Panc1 (cell line): Measurements from ENCODE around the gene YPEL3. TPM values are rescaled to one million over a fixed set of nuclear protein-coding genes. Genes with fewer than 3 reads are reported as not detected.

ENCODE experiments used
- ATAC-seq: fragments of 200-7000 bp; cut with Tn5 transposase; 2 replicates; pipeline ENCODE4 v1.9.1; 2020; ENCODE audit warnings: mild to moderate bottlenecking, moderate library complexity
- BruUV-seq: library from RNA; stranded (reverse); fragments of 400-500 nt; replicated peaks from 2 replicates; lab custom pipeline; 2021; lab: Mats Ljungman, UMichigan
- CTCF ChIA-PET: fragments of 300-600 bp; sonication (Branson Sonifier 250); formaldehyde crosslinking; loops from one replicate; lab custom pipeline; 2022; ENCODE audit warnings: antibody characterized with exemption; lab: Charles Lee
- POLR2A ChIA-PET: fragments of 300-600 bp; sonication (Branson Sonifier 250); formaldehyde crosslinking; loops from one replicate; lab custom pipeline; 2022; ENCODE audit warnings: antibody characterized with exemption; lab: Charles Lee
- DNase-seq: peaks from one replicate; pipeline ENCODE4 v3.0.0-alpha.2; 2010; ENCODE audit warnings: low read depth, low spot score
- H3K27ac ChIP-seq: 2 replicates; pipeline ENCODE4 v1.5.1; 2011; ENCODE audit warnings: mild to moderate bottlenecking, low read length, inconsistent platforms
- H3K27me3 ChIP-seq: fragments of 200-500 bp; sonication (Bioruptor generic); 2 replicates; pipeline ENCODE4 v1.6.0; 2014; ENCODE audit warnings: low read length, inconsistent platforms; ENCODE audit not compliant: control insufficient read depth, insufficient read depth
- H3K36me3 ChIP-seq: fragments of 200-500 bp; sonication (Bioruptor generic); 2 replicates; pipeline ENCODE4 v1.5.1; 2014; ENCODE audit warnings: inconsistent platforms, mild to moderate bottlenecking, low read length, moderate library complexity; ENCODE audit not compliant: control insufficient read depth, insufficient read depth
- H3K4me1 ChIP-seq: 2 replicates; pipeline ENCODE4 v1.5.1; 2011; ENCODE audit warnings: inconsistent platforms, mild to moderate bottlenecking, low read length, moderate library complexity; ENCODE audit not compliant: control insufficient read depth, insufficient read depth
- H3K4me3 ChIP-seq, 2 experiments: 2 replicates each; pipeline ENCODE4 v1.5.1; 2011 to 2012; ENCODE audit warnings: low read depth in 2 of 2, low read length in 2 of 2, mild to moderate bottlenecking in 2 of 2, inconsistent platforms in 1 of 2, moderate library complexity in 1 of 2
- H3K9me3 ChIP-seq: fragments of 200-500 bp; sonication (Bioruptor generic); 2 replicates; pipeline ENCODE4 v1.5.1; 2014; ENCODE audit warnings: low read depth, mild to moderate bottlenecking, inconsistent platforms, low read length, moderate library complexity; ENCODE audit not compliant: control insufficient read depth, insufficient read depth
- POLR2AphosphoS5 ChIP-seq: IDR thresholded peaks from 2 replicates; pipeline ENCODE4 v1.6.1; 2012; ENCODE audit warnings: mild to moderate bottlenecking, low read depth, low read length, moderate library complexity
- SIN3A ChIP-seq: IDR thresholded peaks from 2 replicates; pipeline ENCODE4 v1.6.1; 2012; ENCODE audit warnings: low read depth, mild to moderate bottlenecking, low read length, moderate library complexity, borderline replicate concordance; ENCODE audit not compliant: insufficient read depth
- TCF7L2 ChIP-seq: IDR thresholded peaks from 2 replicates; pipeline ENCODE4 v1.6.1; 2011; ENCODE audit warnings: mild to moderate bottlenecking, low read depth, low read length, inconsistent platforms
- in situ Hi-C: cut with HindIII; loops from 2 replicates; pipeline ENCODE4 v1.10.0; 2016; ENCODE audit warnings: low sequenced_read_pairs, low pct_unique_long_range_greater_than_20kb
- intact Hi-C: fragments of 100-400 bp; cut with micrococcal nuclease; formaldehyde crosslinking; loops from one replicate; pipeline ENCODE4 v1.10.0; 2022; ENCODE audit not compliant: unreplicated experiment
- total RNA-seq: library from RNA; stranded (reverse); gene quantifications from one replicate; pipeline ENCODE4 v1.2.1, GENCODE V29; 2021; ENCODE audit not compliant: unreplicated experiment
- TF ChIP-seq, protein P1 (sequence below): fragments of 450-650 bp; IDR thresholded peaks from 2 replicates; pipeline ENCODE4 v1.5.1; 2017; ENCODE audit warnings: mild to moderate bottlenecking
- TF ChIP-seq, protein P2 (sequence below), 2 experiments: IDR thresholded peaks; 2 replicates each; pipeline ENCODE4 v1.6.1; 2011 to 2012; ENCODE audit warnings: low read depth in 2 of 2, control low read depth in 1 of 2, low read length in 1 of 2, mild to moderate bottlenecking in 1 of 2, moderate library complexity in 1 of 2; ENCODE audit not compliant: insufficient read depth in 1 of 2

Gene YPEL3
- total RNA-seq, 1 experiment from 2014 or later, result 0.69 TPM

DNA sequence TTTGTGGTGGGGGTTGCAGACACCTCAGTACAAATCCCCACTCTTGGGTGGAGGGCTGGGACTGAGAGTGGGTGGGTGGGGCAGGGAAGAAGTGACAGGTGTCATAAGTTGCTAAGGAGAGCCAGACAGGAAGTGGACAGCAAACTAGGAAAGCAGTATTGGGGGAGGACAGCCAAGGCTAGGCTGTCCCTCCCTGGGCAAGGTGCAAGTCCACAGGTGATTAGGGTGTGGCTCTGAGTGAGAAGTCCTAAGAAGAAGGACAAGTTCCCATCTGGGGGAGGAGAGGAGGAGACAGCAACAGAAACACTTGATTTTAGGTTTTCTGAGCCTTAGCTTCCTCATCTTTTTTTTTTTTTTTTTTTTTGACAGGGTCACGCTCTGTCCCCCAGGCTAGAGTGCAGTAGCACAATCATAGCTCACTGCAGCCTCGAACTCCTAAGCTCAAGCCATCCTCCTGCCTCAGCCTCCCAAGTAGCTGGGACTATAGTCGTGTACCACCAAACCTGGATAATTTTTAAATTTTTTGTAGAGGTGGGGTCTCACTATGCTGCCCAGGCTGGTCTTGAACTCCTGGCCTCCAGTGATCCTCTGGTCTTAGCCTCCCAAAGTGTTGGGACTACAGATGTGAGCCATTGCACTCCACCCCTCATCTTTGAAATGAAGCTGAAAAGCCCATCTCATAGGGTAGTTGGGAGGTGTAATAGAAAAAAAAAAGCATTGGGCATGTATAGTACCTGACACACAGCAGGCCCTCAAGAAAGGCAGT, 24.5 kb upstream of the YPEL3 start:
- Histone ChIP-seq H3K9me3 (no peaks in the 10 kb centered on the region), H3K27ac (no peak overlapping the region), H3K4me1 (peaks cover 21% of the 10 kb centered on the region), H3K36me3 (no peaks in the 10 kb centered on the region; the same call in 1 of the 2 replicates), H3K27me3 (no peaks in the 10 kb centered on the region), H3K4me3 (no peak overlapping the region)
- intact Hi-C loops (no loop called here), in situ Hi-C loops (no loop called here)
- no TSS peak for BruUV-seq
- no peak for ATAC-seq
- CTCF ChIA-PET, result interaction anchor here (0.7 kb wide), 1 partner anchor 292 kb away, joined by 8 read pairs; no protein-coding TSS in a partner anchor
- no peak for DNase-seq
- POLR2A ChIA-PET, result interaction anchor here (0.6 kb wide), 1 partner anchor 255 kb away, joined by 3 read pairs; no protein-coding TSS in a partner anchor
- TF ChIP-seq TCF7L2 (no peak), SIN3A (no peak), POLR2AphosphoS5 (no peak)
- TF ChIP-seq, protein P1, sequence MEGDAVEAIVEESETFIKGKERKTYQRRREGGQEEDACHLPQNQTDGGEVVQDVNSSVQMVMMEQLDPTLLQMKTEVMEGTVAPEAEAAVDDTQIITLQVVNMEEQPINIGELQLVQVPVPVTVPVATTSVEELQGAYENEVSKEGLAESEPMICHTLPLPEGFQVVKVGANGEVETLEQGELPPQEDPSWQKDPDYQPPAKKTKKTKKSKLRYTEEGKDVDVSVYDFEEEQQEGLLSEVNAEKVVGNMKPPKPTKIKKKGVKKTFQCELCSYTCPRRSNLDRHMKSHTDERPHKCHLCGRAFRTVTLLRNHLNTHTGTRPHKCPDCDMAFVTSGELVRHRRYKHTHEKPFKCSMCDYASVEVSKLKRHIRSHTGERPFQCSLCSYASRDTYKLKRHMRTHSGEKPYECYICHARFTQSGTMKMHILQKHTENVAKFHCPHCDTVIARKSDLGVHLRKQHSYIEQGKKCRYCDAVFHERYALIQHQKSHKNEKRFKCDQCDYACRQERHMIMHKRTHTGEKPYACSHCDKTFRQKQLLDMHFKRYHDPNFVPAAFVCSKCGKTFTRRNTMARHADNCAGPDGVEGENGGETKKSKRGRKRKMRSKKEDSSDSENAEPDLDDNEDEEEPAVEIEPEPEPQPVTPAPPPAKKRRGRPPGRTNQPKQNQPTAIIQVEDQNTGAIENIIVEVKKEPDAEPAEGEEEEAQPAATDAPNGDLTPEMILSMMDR, result no peak
- TF ChIP-seq, protein P2, sequence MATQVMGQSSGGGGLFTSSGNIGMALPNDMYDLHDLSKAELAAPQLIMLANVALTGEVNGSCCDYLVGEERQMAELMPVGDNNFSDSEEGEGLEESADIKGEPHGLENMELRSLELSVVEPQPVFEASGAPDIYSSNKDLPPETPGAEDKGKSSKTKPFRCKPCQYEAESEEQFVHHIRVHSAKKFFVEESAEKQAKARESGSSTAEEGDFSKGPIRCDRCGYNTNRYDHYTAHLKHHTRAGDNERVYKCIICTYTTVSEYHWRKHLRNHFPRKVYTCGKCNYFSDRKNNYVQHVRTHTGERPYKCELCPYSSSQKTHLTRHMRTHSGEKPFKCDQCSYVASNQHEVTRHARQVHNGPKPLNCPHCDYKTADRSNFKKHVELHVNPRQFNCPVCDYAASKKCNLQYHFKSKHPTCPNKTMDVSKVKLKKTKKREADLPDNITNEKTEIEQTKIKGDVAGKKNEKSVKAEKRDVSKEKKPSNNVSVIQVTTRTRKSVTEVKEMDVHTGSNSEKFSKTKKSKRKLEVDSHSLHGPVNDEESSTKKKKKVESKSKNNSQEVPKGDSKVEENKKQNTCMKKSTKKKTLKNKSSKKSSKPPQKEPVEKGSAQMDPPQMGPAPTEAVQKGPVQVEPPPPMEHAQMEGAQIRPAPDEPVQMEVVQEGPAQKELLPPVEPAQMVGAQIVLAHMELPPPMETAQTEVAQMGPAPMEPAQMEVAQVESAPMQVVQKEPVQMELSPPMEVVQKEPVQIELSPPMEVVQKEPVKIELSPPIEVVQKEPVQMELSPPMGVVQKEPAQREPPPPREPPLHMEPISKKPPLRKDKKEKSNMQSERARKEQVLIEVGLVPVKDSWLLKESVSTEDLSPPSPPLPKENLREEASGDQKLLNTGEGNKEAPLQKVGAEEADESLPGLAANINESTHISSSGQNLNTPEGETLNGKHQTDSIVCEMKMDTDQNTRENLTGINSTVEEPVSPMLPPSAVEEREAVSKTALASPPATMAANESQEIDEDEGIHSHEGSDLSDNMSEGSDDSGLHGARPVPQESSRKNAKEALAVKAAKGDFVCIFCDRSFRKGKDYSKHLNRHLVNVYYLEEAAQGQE (IDR thresholded peaks at IDR 0.05; ENCODE audit: insufficient read depth in 1 of 2, low read depth in 2 of 2, low read length in 1 of 2), result no peak

DNA sequence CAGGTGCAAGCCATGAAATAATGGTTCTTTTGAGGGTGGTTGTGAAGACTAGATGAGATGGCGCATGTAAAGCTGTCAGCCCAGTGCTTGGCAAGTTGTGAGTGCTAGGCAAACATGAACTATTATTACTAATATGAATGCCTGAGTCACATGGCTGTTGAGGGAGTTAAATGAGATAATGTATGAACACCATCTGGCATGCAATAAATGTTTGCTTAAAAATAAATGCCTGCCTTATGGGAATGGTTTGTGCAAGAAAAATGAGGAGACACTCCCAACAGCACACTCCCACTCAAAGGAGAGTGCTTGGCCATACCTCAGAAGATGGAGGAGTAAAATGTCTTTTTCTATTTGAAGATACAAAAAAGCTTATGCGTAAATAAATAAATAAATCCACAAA, 23.4 kb upstream of the YPEL3 start:
- no peak for TF ChIP-seq TCF7L2
- TF ChIP-seq, protein P1, result no peak
- no peak for TF ChIP-seq SIN3A
- TF ChIP-seq, protein P2 (IDR thresholded peaks at IDR 0.05; ENCODE audit: insufficient read depth in 1 of 2, low read depth in 2 of 2, low read length in 1 of 2), result no peak
- no peak for TF ChIP-seq POLR2AphosphoS5
- no peak overlapping the region for H3K27ac ChIP-seq
- peaks cover 17% of the 10 kb centered on the region for H3K4me1 ChIP-seq
- intact Hi-C loops (no loop called here), in situ Hi-C loops (no loop called here)
- ChIA-PET POLR2A (no interaction called here), CTCF (no interaction called here)
- no TSS peak for BruUV-seq
- H3K4me3 ChIP-seq, result no peak overlapping the region
- no peaks in the 10 kb centered on the region for H3K27me3 ChIP-seq
- DNase-seq, result no peak
- no peak for ATAC-seq
- H3K9me3 ChIP-seq, result no peaks in the 10 kb centered on the region
- H3K36me3 ChIP-seq, result no peaks in the 10 kb centered on the region; the same call in 1 of the 2 replicates
